GM19468 (cell line): Measurements from ENCODE around the gene TXNDC5.

Source experiments
- ATAC-seq: cut with Tn5 transposase; IDR thresholded peaks from one replicate; pipeline ENCODE4 v1.9.1; 2021; ENCODE audit warnings: mild to moderate bottlenecking, moderate library complexity, moderate number of reproducible peaks; ENCODE audit not compliant: unreplicated experiment; ENCODE audit errors: extremely low read depth

Gene TXNDC5

DNA sequence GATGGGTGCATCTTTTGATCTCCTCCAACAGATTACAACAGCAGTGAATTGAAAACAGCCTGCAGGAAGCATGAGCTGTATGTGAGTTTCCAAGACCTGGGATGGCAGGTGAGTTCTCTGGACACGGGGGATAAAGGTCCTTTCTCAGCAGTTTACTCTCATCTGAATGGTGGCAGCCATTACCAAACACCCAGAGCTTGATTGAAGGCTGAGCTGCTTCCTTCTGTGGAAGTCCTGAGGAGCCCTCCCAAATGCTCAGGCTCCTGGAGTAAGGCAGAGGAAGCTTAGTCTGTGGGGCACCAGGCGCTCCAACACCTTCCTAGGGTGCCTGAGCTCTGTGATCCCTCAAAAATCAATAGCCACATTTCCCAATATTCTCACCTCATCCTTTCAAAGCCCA lies 31.5 kb downstream of the TXNDC5 start:
- ATAC-seq, result no peak

DNA sequence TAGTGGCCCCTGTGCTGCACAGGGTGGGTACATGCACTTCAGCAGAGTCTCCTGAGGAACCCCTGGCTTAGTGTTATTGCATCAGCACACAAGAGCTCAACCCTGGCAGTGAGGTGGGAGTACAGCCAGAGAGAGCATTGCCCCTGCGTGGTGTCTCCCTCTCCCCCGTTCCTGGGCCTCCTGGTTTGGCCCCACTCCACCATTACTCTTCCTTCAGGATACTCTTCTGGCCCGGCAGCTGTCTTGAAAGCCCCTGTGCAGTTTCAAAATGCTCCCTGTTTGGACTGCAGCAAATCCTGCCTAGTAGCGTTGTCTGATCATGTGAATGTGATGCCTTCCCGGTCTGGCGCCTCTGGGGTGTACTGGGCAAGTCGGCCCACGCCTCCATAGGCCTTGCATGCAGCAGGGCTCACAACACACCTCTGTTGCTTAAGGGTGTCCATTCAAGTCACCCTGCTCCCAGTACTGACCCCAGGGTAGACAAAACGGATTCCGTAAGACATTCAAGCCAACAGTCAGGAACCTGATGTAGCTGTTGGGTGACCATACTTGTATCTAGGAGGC lies 32.1 kb downstream of the TXNDC5 start:
- ATAC-seq, result no peak

DNA sequence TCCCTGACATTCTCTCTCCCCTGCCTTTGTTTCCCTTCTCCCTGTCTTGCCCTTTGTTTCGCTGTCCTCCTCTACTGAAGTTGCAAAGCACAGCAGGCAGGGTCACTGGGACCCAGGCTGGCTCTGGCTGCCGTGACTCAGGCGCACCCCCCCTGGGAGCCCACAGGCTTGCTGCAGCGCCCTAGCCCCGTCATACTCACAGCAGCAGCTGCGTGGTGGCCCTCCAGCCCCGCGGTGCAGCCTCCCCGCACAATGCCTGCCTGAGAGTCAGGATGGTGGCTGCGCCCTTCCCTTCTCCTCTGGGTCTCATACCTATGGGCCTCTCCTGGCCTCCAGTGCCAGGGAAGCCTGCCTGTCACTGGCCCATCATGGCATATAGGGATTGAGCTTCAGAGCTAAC lies 41.7 kb downstream of the TXNDC5 start:
- no peak for ATAC-seq

DNA sequence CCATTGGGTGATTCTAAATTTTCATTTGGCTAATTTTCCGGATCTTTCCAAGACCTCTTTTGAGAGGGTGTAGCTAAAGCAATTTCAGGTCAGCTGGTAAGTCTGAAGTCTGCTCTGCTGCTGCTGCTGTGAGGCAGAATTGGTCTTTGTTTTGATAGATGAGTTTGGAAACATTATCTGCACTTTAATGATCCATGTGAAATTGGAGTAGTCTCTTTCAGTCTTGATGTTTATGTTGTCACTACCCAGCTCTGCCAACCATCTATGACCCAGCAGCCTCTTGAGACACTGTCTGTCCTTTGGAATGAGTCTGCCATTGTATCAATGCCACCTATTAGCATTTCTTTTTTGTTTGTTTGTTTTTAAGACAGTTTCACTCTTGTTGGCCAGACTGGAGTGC lies 44.1 kb downstream of the TXNDC5 start:
- no peak for ATAC-seq

DNA sequence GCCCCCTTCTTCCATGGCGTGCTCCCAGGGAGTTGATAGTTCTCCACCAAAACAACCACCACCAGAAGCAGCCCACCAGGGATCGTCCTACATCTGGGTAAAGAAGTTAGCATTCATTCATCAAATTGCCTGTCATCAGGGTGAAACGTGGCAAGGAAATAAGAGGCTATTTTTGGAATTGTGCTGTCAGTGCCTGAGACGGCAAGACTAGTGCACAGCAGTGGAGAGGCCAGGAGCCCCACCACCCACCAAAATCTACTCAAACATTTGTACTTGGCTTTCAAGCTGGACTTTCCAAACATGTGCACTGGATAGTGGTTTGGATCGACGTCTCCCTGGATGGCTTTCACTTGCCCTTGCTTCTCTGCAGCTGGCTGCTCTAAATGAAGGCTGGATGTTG lies 44.8 kb downstream of the TXNDC5 start:
- no peak for ATAC-seq

DNA sequence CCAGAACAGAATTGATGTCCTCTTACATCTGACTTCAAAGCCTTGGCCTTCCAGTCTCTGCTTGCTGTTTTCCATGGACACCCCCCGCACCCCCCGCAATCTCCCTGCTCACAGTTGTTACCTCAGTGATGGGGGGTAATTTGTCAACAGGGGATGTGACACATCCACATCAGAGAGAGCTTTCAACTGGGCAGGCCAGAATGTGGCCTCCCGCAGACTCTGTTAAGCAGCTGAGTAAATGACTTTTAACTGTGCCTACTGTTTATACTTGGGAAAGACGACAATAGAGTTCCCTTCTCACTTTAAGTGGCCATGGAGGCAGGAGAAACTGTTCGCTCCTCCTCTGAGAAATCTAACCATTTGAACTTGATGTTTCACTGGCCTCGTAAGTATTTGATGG lies 51.0 kb downstream of the TXNDC5 start:
- ATAC-seq, result no peak

DNA sequence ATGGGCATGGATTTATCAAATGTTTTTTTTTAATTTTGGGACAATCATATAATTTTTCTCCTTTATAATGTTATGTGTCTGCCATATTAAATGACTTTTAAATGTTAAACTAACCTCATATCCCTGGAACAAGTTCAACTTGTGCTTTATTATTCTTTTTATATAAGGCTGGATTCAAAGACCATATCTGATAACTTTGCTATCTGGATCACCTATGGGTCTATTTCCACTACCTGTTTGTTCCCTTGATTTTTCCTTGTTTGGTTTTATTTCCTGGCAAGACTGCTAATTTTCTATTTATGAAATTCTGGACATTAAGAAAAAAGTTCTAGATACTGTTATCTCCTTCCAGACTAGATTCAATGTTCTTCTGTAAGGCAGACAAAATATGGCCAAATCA lies 58.8 kb downstream of the TXNDC5 start:
- no peak for ATAC-seq

DNA sequence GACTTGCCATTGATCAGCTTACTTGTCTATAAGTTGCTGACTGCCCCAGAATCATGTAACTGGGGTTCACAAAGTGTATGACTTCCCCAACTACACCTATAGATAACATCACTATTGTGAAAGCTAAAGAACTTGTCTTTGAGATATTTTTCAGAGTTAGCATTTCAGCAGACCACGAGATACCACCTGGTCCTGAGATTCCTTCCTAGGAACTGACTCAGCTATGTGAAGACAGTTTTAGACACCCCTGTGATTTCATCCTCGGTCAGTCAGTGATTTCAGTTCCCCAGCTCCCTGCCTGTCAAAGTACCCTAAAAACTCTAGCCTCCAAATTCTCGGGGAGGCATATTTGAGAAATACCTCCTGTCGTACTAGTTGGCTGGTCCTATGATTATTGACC lies 62.4 kb downstream of the TXNDC5 start:
- no peak for ATAC-seq

DNA sequence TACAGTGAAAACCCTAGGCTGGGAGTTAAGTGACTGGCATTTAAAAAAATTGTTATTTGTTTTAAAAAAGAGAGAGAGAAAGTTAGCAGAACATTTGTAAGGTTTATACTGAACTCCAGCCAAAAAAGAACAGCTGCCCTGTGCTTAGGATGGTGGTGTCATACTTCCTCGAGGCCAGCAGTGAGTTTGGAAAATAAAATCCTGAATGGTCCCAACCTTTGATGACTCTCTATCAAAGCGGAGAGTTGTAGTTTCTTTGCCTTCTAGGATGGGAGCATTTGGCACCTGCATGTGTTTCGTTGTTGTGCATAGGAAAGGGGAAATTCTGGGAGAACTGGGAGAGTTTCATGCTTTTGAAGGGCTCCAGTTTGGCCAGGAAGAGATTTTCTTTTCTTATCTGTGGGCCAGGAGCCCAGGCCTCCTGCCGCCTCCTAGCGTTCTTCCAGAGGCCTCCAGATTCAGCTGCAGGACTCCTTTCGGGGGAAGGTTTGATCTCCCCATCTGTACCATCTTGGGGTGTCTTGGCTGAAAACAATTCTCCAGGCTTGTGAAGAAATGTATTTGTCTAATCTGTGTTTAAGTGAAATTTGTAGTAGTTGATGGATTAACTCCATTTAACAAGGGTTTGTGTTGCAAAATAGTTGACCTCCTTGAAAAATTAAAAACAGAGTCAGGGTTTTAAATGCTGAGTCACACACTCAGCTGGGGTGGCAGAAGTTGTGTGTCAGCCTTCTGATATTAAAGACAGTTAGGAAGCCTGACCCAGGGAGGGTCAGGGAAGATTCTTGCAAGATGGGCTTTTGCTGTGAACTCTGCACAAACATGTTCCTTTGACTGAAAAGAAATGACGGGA lies 63.4 kb downstream of the TXNDC5 start:
- ATAC-seq, result no peak

DNA sequence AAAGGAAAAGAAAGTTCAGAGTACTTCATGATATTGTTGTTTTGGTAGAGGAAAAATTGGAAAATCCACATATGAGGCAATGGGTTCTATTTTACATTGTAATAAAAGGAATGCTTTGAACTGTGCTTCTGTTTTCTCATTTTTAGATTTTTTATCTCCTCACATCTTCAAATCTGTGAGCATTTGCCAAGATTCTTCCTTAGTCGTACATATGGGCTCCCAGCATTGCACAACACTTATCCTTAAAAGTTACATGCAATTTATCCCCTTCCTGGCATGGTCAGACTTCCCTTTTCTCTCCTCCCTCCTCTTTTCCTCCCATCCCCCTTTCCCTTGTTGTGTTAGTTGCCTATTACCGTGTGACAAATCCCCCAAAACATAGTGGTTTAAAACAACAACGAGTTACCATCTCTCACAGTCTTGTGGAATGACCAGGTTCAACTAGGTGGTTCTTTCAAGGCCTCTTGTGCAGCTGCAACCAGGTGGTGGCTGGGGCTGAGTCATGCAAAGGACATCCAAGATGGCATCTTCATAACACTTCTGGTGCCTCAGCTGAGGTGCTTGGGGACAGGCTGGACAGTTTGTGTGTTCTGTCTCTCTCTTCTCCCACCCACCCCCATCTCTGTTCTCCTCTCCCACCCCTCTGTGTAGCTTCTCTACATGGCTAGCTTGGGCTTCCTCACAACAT lies 68.7 kb downstream of the TXNDC5 start:
- ATAC-seq, result no peak

DNA sequence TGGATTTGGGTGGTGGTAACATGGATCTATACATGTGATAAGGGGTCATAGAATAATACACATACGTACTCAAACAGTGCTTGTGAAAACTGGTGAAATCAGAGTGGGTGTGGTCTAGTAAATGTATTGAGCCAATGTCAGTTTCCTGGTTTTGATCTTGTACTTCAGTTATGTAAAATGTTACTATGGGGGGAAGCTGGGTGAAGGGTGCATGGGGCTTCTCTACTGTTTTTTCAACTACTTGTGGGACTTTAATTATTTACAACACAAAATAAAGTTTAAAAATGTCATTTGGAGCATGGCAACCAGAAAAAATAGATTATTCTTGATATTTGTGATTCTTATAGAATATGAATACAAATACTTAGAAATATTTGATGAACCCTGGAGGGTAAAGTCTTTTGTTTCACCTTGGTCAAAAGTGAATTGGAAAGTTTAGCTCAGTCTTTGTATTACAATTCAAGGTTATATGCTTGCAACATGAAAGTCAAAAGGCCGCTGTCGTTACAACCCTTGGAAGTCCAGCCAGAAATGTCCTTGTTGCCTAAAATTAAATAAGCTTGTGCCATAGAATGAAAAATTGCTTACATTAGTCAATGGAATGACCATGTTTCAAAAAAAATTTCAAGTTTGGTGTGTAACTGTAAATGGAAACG lies 74.1 kb downstream of the TXNDC5 start:
- ATAC-seq, result no peak

DNA sequence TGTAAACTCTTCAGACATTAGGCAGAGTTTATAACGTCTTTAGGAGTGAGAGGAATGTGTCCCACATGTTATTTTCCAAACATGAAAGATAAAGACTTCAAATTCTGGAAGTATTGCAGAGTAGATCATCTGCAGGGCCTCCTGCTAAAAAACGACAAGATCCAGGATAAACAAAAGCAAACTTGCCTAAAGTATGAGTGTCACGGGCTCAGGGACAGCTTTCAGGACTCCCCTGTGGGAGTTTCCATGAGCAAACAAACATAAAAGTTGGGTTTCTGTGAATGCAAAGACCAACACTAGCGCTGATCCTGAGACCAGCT lies 76.9 kb downstream of the TXNDC5 start:
- no peak for ATAC-seq

DNA sequence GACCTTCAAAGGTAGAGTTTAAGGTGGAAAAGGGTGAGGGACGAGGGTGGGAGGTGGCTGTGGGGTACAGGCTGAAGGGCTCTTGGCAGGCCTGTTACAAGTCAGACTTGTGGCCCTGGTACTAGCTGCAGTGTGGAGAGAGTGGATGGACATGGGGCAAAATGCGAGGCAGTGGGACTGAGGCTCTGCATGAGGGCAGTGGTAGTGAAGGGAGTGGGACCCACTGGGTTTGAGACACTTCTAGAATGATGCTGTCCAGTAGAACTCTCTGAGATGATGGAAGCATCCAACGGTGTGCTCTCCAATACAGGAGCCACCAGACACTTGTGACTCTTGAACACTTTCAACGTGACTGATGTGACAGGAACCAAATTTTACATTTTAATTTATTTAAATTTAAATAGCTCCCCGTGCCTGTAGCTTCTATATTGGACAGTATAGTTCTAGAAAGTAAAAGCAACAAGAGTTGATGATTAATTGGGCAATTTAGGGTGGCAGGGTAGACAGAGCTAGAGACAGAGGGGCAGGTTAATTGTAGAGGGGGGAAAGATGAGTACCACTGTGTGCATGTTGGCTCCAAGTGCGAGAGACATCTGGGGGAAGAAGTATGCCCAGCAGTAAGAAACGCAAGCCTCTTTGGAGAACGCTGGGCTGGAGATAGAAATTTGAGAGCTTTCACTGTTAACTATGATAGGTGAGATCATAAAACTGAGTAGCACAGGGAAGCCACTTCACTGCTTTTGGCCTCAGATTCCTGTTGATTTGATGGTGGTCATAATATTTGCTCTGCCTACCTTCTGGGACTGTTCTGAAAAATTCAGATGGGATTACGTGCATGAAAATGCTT lies 77.5 kb downstream of the TXNDC5 start:
- ATAC-seq, result no peak
